Cardiac septum (tissue), 1 donor: ENCODE data around the gene KDM3B. TPM values are rescaled to one million over a fixed set of nuclear protein-coding genes. Genes with fewer than 3 reads are reported as not detected.

ENCODE experiments used
- total RNA-seq: library from RNA; stranded (reverse); fragmentation: NEBNext Ultra II Directional; extraction: Animal tissue kit (Norgen Biotek cat#: 25700); gene quantifications from one replicate; pipeline ENCODE4 v1.2.1, GENCODE V29; 2021
- donor health status: DM: no; HTN: no; CAD: no.

Gene KDM3B
- total RNA-seq, 1 donor from 2014 or later = 48.5 TPM

Other genes with a start within 250 kb of the KDM3B start
- gene NME5, start 213.3 kb upstream of the KDM3B start, total RNA-seq = 2.0 TPM
- 31.9 TPM for gene BRD8, start 174.1 kb upstream of the KDM3B start, total RNA-seq
- gene KIF20A, start 173.6 kb upstream of the KDM3B start, total RNA-seq = 0.16 TPM
- gene CDC23, start 139.4 kb upstream of the KDM3B start, total RNA-seq = 17.9 TPM
- gene GFRA3, start 78.1 kb upstream of the KDM3B start, total RNA-seq = 0.48 TPM
- gene CDC25C, start 20.9 kb upstream of the KDM3B start, total RNA-seq = 0.19 TPM
- gene FAM53C, start 14.4 kb upstream of the KDM3B start, total RNA-seq = 23.8 TPM
- gene REEP2, start 86.4 kb downstream of the KDM3B start, total RNA-seq = 10.8 TPM
- gene EGR1, start 112.8 kb downstream of the KDM3B start, total RNA-seq = 66.8 TPM
- 86.8 TPM for gene ETF1, start 190.6 kb downstream of the KDM3B start, total RNA-seq
- 274 TPM for gene HSPA9, start 222.7 kb downstream of the KDM3B start, total RNA-seq